ENCODE data around the gene TPCN2. TPM values are rescaled to one million over a fixed set of nuclear protein-coding genes. Genes with fewer than 3 reads are reported as not detected.
A peak's percentile ranks its signal among the peaks of the same experiment; 100 is the strongest.

TPCN2 gene
- total RNA-seq, 1 experiment from 2014 or later: 63.6 TPM

- peak in 1 of 2 experiments; percentile 36 for DNase-seq
- Mint-ChIP-seq H3K27ac (ENCODE audit: unreplicated experiment) (no peak overlapping the region), H3K4me3 (ENCODE audit: unreplicated experiment) (no peak overlapping the region), H3K4me1 (ENCODE audit: low read depth, unreplicated experiment) (peaks cover 35% of the 10 kb centered on the region), H3K36me3 (ENCODE audit: insufficient read depth, unreplicated experiment) (no peaks in the 10 kb centered on the region), H3K27me3 (ENCODE audit: insufficient read depth, unreplicated experiment) (no peaks in the 10 kb centered on the region), H3K9me3 (ENCODE audit: unreplicated experiment) (no peaks in the 10 kb centered on the region)
- no peak for TF ChIP-seq CTCF (IDR thresholded peaks at IDR 0.05; ENCODE audit: insufficient read depth in 1 of 2, low read depth in 1 of 2, low read length in 1 of 2, severe bottlenecking in 1 of 2, unreplicated experiment in 1 of 2)
- Histone ChIP-seq H3K36me3 (ENCODE audit: control insufficient read depth, insufficient read depth, low read length) (no peaks in the 10 kb centered on the region), H3K9me3 (no peaks in the 10 kb centered on the region), H3K4me3 (ENCODE audit: low read depth, low read length) (no peak overlapping the region), H3K4me1 (peaks cover 24% of the 10 kb centered on the region), H3K27me3 (replicated peaks; ENCODE audit: control insufficient read depth, insufficient read depth, low read length) (no peaks in the 10 kb centered on the region)
- no TSS peak for BruUV-seq (replicated peaks)
- ChIA-PET POLR2A (no interaction called here), CTCF (no interaction called here)
- intact Hi-C loops (cut with micrococcal nuclease; ENCODE audit: unreplicated experiment): loop anchor here (5.0 kb wide), 1 partner anchor 37 kb away; no protein-coding TSS in a partner anchor
Measured at GRCh38 chr11:69003866-69004367, 44.8 kb upstream of the TPCN2 start.

GRCh38 chr11:69004411-69005182, 44.1 kb upstream of the TPCN2 start:
- H3K9me3 ChIP-seq: no peaks in the 10 kb centered on the region
- ChIA-PET CTCF (interaction anchor here (0.6 kb wide), 1 partner anchor 9 kb away, joined by 5 read pairs; no protein-coding TSS in a partner anchor), POLR2A (no interaction called here)
- BruUV-seq (replicated peaks): no TSS peak
- TF ChIP-seq CTCF (IDR thresholded peaks at IDR 0.05; ENCODE audit: insufficient read depth in 1 of 2, low read depth in 1 of 2, low read length in 1 of 2, severe bottlenecking in 1 of 2, unreplicated experiment in 1 of 2): no peak
- Mint-ChIP-seq H3K4me3 (ENCODE audit: unreplicated experiment) (no peak overlapping the region), H3K4me1 (ENCODE audit: low read depth, unreplicated experiment) (peaks cover 40% of the 10 kb centered on the region), H3K9me3 (ENCODE audit: unreplicated experiment) (no peaks in the 10 kb centered on the region), H3K36me3 (ENCODE audit: insufficient read depth, unreplicated experiment) (no peaks in the 10 kb centered on the region), H3K27ac (ENCODE audit: unreplicated experiment) (no peak overlapping the region), H3K27me3 (ENCODE audit: insufficient read depth, unreplicated experiment) (no peaks in the 10 kb centered on the region)
- H3K4me3 ChIP-seq (ENCODE audit: low read depth, low read length): no peak overlapping the region
- peaks cover 31% of the 10 kb centered on the region for H3K4me1 ChIP-seq
- no peaks in the 10 kb centered on the region for H3K27me3 ChIP-seq (replicated peaks; ENCODE audit: control insufficient read depth, insufficient read depth, low read length)
- intact Hi-C loops (cut with micrococcal nuclease; ENCODE audit: unreplicated experiment): loop anchor here (5.0 kb wide), 1 partner anchor 37 kb away; no protein-coding TSS in a partner anchor
- H3K36me3 ChIP-seq (ENCODE audit: control insufficient read depth, insufficient read depth, low read length): no peaks in the 10 kb centered on the region
- DNase-seq: peak in 1 of 2 experiments; percentile 32

GRCh38 chr11:69005183-69005630, 43.5 kb upstream of the TPCN2 start:
- H3K27ac Mint-ChIP-seq (ENCODE audit: unreplicated experiment): peak overlapping the region; percentile 82
- H3K36me3 Mint-ChIP-seq (ENCODE audit: insufficient read depth, unreplicated experiment): no peaks in the 10 kb centered on the region
- ChIA-PET CTCF (interaction anchor here (0.6 kb wide), 1 partner anchor 10 kb away, joined by 5 read pairs; no protein-coding TSS in a partner anchor), POLR2A (no interaction called here)
- peaks cover 40% of the 10 kb centered on the region for H3K4me1 Mint-ChIP-seq (ENCODE audit: low read depth, unreplicated experiment)
- no peaks in the 10 kb centered on the region for H3K27me3 Mint-ChIP-seq (ENCODE audit: insufficient read depth, unreplicated experiment)
- DNase-seq: peak in 1 of 2 experiments; percentile 36
- H3K4me3 Mint-ChIP-seq (ENCODE audit: unreplicated experiment): no peak overlapping the region
- intact Hi-C loops (cut with micrococcal nuclease; ENCODE audit: unreplicated experiment): no loop called here
- peaks cover 35% of the 10 kb centered on the region for H3K4me1 ChIP-seq
- H3K36me3 ChIP-seq (ENCODE audit: control insufficient read depth, insufficient read depth, low read length): no peaks in the 10 kb centered on the region
- no peak for TF ChIP-seq CTCF (IDR thresholded peaks at IDR 0.05; ENCODE audit: insufficient read depth in 1 of 2, low read depth in 1 of 2, low read length in 1 of 2, severe bottlenecking in 1 of 2, unreplicated experiment in 1 of 2)
- H3K9me3 ChIP-seq: no peaks in the 10 kb centered on the region
- no peaks in the 10 kb centered on the region for H3K9me3 Mint-ChIP-seq (ENCODE audit: unreplicated experiment)
- H3K4me3 ChIP-seq (ENCODE audit: low read depth, low read length): no peak overlapping the region
- no TSS peak for BruUV-seq (replicated peaks)
- no peaks in the 10 kb centered on the region for H3K27me3 ChIP-seq (replicated peaks; ENCODE audit: control insufficient read depth, insufficient read depth, low read length)

All from Caco-2 (cell line).